Measurements from ENCODE around the gene MMD. TPM values are rescaled to one million over a fixed set of nuclear protein-coding genes. Genes with fewer than 3 reads are reported as not detected.

The MMD gene
- total RNA-seq, 1 experiment from 2014 or later = 26.9 TPM

DNA sequence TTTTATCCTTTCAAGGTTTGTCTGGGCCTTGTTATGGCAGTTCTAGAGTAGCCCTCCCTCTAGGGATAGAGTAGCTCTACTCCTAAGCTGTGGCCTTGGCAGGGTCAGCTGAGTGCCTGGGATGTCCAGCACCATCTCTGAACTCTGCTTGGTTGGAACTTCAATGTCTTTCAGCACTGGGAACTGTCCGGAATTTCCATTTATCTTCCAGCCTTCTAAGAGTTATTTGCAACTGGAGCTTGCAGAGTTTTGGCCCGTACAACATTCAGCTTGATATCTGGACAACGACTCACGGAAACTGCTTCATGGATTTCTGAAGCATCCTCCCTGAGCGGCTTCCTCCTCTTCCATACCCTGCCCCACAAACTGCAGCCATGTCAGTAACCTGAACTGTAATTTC, 22.9 kb downstream of the MMD start:
- no peaks in the 10 kb centered on the region for H3K36me3 ChIP-seq (ENCODE audit: control insufficient read depth, insufficient read depth, low read length)
- ATAC-seq = no peak
- no TSS peak for BruUV-seq (replicated peaks)

DNA sequence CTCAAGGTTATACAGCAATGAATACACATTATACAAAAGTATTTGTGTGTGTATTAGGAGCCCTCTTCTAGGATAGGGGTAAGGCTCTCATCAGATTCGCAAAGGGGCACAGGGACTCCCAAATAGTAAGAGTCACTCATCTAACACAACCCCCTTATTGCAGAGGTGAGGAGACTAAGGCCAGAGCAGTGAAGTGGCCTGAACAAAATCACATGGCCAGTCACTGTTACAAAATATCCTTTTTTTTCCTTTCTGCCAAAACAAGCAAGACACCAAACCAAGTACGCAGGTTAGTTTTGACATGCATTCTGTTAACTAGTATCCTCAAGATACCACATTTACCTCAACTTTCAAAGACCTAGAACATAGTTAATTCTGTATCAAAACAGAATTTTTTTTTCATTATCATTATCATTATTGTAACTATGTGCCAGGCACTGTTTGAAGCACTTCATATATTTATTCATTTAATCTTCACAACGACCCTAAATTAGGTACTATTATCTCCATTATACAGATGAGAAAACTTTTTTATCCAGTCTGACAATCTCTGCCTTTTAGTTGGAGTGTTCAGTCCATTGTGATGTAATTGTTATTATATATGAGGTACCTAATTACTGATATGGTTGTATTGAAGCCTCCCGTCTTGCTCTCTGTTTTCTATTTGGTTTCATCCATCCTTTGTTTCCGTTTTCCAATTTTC, 25.7 kb downstream of the MMD start:
- Histone ChIP-seq H3K4me3 (ENCODE audit: low read depth in 2 of 2, low read length in 2 of 2) (no peak overlapping the region), H3K9me3 (ENCODE audit: control insufficient read depth, insufficient read depth, low read depth, low read length) (no peaks in the 10 kb centered on the region), H3K27ac (ENCODE audit: low read length) (no peak overlapping the region), H3K27me3 (ENCODE audit: control insufficient read depth, insufficient read depth, low read length) (no peaks in the 10 kb centered on the region), H3K4me1 (ENCODE audit: control insufficient read depth, insufficient read depth, low read length) (no peaks in the 10 kb centered on the region), H3K36me3 (ENCODE audit: control insufficient read depth, insufficient read depth, low read length) (no peaks in the 10 kb centered on the region)
- no peak for DNase-seq (ENCODE audit: low read depth, low spot score)
- ChIA-PET POLR2A (no interaction called here), CTCF (no interaction called here)
- intact Hi-C loops (cut with micrococcal nuclease; ENCODE audit: unreplicated experiment) = no loop called here
- BruUV-seq (replicated peaks) = no TSS peak
- in situ Hi-C loops (cut with HindIII; ENCODE audit: low pct_unique_long_range_greater_than_20kb, low sequenced_read_pairs) = no loop called here
- ATAC-seq = no peak
- TF ChIP-seq POLR2AphosphoS5 (IDR thresholded peaks at IDR 0.05; ENCODE audit: low read depth, low read length) (no peak), SIN3A (IDR thresholded peaks at IDR 0.05; ENCODE audit: borderline replicate concordance, insufficient read depth, low read depth, low read length) (no peak), TCF7L2 (IDR thresholded peaks at IDR 0.05; ENCODE audit: low read depth, low read length) (no peak)
- TF ChIP-seq, protein P1, sequence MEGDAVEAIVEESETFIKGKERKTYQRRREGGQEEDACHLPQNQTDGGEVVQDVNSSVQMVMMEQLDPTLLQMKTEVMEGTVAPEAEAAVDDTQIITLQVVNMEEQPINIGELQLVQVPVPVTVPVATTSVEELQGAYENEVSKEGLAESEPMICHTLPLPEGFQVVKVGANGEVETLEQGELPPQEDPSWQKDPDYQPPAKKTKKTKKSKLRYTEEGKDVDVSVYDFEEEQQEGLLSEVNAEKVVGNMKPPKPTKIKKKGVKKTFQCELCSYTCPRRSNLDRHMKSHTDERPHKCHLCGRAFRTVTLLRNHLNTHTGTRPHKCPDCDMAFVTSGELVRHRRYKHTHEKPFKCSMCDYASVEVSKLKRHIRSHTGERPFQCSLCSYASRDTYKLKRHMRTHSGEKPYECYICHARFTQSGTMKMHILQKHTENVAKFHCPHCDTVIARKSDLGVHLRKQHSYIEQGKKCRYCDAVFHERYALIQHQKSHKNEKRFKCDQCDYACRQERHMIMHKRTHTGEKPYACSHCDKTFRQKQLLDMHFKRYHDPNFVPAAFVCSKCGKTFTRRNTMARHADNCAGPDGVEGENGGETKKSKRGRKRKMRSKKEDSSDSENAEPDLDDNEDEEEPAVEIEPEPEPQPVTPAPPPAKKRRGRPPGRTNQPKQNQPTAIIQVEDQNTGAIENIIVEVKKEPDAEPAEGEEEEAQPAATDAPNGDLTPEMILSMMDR (IDR thresholded peaks at IDR 0.05) = no peak
- TF ChIP-seq, protein P2, sequence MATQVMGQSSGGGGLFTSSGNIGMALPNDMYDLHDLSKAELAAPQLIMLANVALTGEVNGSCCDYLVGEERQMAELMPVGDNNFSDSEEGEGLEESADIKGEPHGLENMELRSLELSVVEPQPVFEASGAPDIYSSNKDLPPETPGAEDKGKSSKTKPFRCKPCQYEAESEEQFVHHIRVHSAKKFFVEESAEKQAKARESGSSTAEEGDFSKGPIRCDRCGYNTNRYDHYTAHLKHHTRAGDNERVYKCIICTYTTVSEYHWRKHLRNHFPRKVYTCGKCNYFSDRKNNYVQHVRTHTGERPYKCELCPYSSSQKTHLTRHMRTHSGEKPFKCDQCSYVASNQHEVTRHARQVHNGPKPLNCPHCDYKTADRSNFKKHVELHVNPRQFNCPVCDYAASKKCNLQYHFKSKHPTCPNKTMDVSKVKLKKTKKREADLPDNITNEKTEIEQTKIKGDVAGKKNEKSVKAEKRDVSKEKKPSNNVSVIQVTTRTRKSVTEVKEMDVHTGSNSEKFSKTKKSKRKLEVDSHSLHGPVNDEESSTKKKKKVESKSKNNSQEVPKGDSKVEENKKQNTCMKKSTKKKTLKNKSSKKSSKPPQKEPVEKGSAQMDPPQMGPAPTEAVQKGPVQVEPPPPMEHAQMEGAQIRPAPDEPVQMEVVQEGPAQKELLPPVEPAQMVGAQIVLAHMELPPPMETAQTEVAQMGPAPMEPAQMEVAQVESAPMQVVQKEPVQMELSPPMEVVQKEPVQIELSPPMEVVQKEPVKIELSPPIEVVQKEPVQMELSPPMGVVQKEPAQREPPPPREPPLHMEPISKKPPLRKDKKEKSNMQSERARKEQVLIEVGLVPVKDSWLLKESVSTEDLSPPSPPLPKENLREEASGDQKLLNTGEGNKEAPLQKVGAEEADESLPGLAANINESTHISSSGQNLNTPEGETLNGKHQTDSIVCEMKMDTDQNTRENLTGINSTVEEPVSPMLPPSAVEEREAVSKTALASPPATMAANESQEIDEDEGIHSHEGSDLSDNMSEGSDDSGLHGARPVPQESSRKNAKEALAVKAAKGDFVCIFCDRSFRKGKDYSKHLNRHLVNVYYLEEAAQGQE (IDR thresholded peaks at IDR 0.05; ENCODE audit: insufficient read depth in 1 of 2, low read depth in 2 of 2, low read length in 1 of 2) = no peak

More for the DNA sequence above, 22.9 kb downstream of the MMD start:
- in situ Hi-C loops (cut with HindIII; ENCODE audit: low pct_unique_long_range_greater_than_20kb, low sequenced_read_pairs) (no loop called here), intact Hi-C loops (cut with micrococcal nuclease; ENCODE audit: unreplicated experiment) (no loop called here)
- Histone ChIP-seq H3K9me3 (ENCODE audit: control insufficient read depth, insufficient read depth, low read depth, low read length) (no peaks in the 10 kb centered on the region), H3K27ac (ENCODE audit: low read length) (no peak overlapping the region), H3K27me3 (ENCODE audit: control insufficient read depth, insufficient read depth, low read length) (no peaks in the 10 kb centered on the region), H3K4me3 (ENCODE audit: low read depth in 2 of 2, low read length in 2 of 2) (no peak overlapping the region), H3K4me1 (ENCODE audit: control insufficient read depth, insufficient read depth, low read length) (no peaks in the 10 kb centered on the region)
- ChIA-PET POLR2A (no interaction called here), CTCF (no interaction called here)
- TF ChIP-seq, protein P2 (IDR thresholded peaks at IDR 0.05; ENCODE audit: insufficient read depth in 1 of 2, low read depth in 2 of 2, low read length in 1 of 2) = peak; percentile 54 to 61; a peak in 3 of 4 replicates
- TF ChIP-seq, protein P1 (IDR thresholded peaks at IDR 0.05) = no peak
- DNase-seq (ENCODE audit: low read depth, low spot score) = no peak
